GM12864 (cell line): Measurements from ENCODE around the gene EMC1.
"Not testable (repeated sequence)": the region's sequence is repeated elsewhere in the genome, so short reads cannot be mapped to it uniquely, and the experiment has no call there.

Experiments used
- DNase-seq: peaks from one replicate; pipeline ENCODE4 v3.0.0-alpha.2; 2011; ENCODE audit warnings: low read depth
- H3K4me3 ChIP-seq: 2 replicates; pipeline ENCODE4 v1.5.1; 2011; ENCODE audit warnings: mild to moderate bottlenecking, low read depth, low read length, control low read depth
- CTCF ChIP-seq: IDR thresholded peaks from 2 replicates; pipeline ENCODE4 v1.5.1; 2011; ENCODE audit warnings: low read depth, mild to moderate bottlenecking, moderate library complexity, low read length, control low read depth, inconsistent platforms; ENCODE audit errors: missing control alignments

The EMC1 gene

GRCh38 chr1:19220991-19221390 is 30.3 kb downstream of the EMC1 start:
- H3K4me3 ChIP-seq: no peak overlapping the region
- DNase-seq: no peak
- TF ChIP-seq CTCF: no peak

- TF ChIP-seq CTCF: no peak
- H3K4me3 ChIP-seq: no peak overlapping the region
- no peak for DNase-seq
Observed at GRCh38 chr1:19220080-19220846, 31.1 kb downstream of the EMC1 start.

GRCh38 chr1:19219451-19219850 is 31.9 kb downstream of the EMC1 start:
- DNase-seq: no peak
- TF ChIP-seq CTCF: no peak

GRCh38 chr1:19216585-19216984 is 34.7 kb downstream of the EMC1 start:
- not testable (repeated sequence) for DNase-seq, H3K4me3 ChIP-seq

More at GRCh38 chr1:19219451-19219850, 31.9 kb downstream of the EMC1 start:
- no peak overlapping the region for H3K4me3 ChIP-seq

GRCh38 chr1:19213580-19213979 is 37.7 kb downstream of the EMC1 start:
- DNase-seq: no peak
- TF ChIP-seq CTCF: no peak
- H3K4me3 ChIP-seq: no peak overlapping the region

- no peak for TF ChIP-seq CTCF
- H3K4me3 ChIP-seq: no peak overlapping the region
- DNase-seq: no peak
Observed at GRCh38 chr1:19212167-19212566, 39.2 kb downstream of the EMC1 start.

- DNase-seq: no peak
- H3K4me3 ChIP-seq: peak overlapping the region; percentile 92
- TF ChIP-seq CTCF: no peak
Observed at GRCh38 chr1:19210772-19211549, 40.4 kb downstream of the EMC1 start.
